GM10266 (cell line): ENCODE measurements around the gene ADGRD1.

Experiments
- DNase-seq: peaks from one replicate; pipeline ENCODE4 v3.0.0; 2012; ENCODE audit errors: extremely low spot score
- TF ChIP-seq, protein P1 (sequence below): IDR thresholded peaks from 2 replicates; pipeline ENCODE4 v1.5.1; 2012; ENCODE audit warnings: mild to moderate bottlenecking, low read depth; ENCODE audit not compliant: control insufficient read depth, insufficient read depth; ENCODE audit errors: missing control alignments

ADGRD1 gene

DNA sequence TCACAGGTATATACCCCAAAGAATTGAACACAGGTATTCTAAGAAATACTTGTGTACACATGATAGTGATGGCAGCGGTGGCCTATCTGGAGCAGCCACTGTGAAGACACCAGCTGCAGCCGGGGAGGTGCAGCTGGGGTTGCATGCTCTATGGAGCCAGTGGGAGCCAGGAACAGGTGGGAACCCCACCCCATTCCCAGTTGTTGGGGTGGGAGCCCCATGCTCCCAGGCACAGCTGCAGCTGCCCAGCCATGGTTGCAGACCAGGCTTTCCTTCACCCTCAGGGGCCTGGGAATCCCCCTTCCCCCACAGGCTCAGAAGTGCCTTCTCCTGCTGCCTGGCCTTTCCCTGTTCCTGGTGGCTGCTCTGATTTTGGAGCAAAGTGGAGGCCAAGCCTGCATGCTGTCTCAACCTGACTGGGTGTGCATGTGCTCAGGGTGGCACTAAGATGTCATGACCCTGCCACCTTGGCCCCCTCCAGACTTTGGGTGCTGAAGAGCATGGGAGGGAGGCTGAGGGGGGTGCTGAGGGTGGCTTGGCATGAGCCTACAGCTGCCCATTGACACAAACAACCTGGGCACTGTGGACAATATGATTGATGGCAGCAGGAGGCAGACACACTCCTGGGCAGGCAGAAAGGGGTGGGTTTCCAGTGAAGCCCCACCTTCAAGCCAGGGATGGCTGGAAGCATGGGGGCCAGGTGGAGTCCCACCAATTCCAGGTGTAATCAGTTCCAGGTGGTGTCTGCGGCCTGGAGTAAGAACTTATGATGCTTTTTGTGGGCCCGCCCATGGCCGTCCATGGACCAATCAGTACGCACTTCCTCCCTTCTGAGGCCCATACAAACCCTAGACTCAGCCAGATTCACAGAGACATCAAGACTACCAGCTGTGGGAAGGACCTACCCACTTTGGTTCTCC lies 234.7 kb downstream of the ADGRD1 start:
- no peak for DNase-seq
- TF ChIP-seq, protein P1, sequence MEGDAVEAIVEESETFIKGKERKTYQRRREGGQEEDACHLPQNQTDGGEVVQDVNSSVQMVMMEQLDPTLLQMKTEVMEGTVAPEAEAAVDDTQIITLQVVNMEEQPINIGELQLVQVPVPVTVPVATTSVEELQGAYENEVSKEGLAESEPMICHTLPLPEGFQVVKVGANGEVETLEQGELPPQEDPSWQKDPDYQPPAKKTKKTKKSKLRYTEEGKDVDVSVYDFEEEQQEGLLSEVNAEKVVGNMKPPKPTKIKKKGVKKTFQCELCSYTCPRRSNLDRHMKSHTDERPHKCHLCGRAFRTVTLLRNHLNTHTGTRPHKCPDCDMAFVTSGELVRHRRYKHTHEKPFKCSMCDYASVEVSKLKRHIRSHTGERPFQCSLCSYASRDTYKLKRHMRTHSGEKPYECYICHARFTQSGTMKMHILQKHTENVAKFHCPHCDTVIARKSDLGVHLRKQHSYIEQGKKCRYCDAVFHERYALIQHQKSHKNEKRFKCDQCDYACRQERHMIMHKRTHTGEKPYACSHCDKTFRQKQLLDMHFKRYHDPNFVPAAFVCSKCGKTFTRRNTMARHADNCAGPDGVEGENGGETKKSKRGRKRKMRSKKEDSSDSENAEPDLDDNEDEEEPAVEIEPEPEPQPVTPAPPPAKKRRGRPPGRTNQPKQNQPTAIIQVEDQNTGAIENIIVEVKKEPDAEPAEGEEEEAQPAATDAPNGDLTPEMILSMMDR, result no peak

DNA sequence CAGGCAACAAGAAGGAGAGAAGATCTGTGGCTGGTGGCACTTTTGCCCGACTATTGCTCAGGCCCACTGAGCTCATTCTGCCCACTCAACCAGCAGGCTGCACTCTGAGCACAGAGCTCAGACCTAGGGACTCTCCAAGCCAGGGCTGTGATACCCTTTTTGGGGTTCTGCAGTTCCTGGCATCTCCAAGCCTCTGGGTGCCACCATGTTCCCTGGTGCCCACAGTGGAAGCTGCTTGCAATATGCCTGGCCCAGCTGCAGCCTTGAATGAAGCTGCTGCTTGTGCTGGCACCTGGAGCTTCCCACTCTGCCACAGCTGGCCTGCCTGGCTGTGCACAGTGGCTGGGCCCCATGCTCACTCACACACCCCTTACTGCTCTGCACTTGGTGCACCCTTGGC lies 236.1 kb downstream of the ADGRD1 start:
- DNase-seq, result no peak

DNA sequence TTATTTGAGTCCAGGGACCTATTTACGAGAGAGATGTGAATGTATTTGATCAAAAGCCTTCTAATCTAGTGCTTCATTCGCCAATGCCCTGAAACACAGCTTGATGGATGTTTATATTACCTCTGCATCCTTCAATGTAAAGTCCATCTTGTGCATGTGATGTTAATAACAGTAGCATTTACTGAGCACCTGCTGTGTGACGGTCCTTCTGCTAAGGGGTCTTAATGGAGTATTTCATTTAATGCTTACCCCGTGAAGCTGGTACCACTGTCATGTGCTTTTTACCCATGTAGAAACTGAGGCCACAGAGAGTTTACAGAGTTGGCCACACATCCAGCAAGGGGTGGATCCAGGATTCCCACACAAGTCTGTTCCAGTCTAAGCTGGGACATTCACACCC lies 237.3 kb downstream of the ADGRD1 start:
- DNase-seq, result no peak
- TF ChIP-seq, protein P1, result no peak

More for the DNA sequence above, 236.1 kb downstream of the ADGRD1 start:
- TF ChIP-seq, protein P1, result no peak
